Right lobe of liver (tissue), 4 donors: ENCODE data around the gene MOB1A.

Experiments
- POLR2A ChIP-seq: fragments of 450-650 bp; IDR thresholded peaks from one replicate; pipeline ENCODE4 v1.6.1; 2017; ENCODE audit warnings: antibody characterized with exemption, mild to moderate bottlenecking
- TF ChIP-seq, protein P1 (sequence below), 4 donors: fragments of 200-600 bp in 3 of 4; fragments of 450-650 bp in 1 of 4; IDR thresholded peaks; one replicate each; pipeline versions ENCODE4 v1.5.1 to v1.8.0; 2016 to 2022; ENCODE audit warnings: antibody characterized with exemption in 4 of 4, mild to moderate bottlenecking in 2 of 4
- donor health status: DM: no; HTN: no; CAD: no.
- donor health status: DM: no; HTN: no; CAD: no.
- donor health status: DM: no; HTN: yes; CAD: no.

DNA sequence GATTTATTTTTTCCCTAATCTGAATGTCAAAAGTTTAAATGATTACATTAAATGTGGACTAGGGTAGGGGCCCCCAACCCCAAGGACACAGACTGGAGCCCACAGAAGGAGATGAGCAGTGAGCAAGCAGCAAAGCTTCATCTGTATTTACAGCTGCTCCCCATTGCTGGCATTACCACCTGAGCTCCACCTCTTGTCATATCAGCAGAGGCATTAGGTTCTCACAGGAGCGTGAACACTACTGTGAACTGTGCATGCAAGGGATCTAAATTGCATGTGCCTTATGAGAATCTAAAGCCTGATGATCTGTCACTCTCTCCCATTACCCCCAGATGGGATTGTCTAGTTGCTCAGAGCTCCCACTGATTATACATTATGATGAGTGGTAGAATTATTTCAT, 3.8 kb downstream of the MOB1A start:
- TF ChIP-seq, protein P1, sequence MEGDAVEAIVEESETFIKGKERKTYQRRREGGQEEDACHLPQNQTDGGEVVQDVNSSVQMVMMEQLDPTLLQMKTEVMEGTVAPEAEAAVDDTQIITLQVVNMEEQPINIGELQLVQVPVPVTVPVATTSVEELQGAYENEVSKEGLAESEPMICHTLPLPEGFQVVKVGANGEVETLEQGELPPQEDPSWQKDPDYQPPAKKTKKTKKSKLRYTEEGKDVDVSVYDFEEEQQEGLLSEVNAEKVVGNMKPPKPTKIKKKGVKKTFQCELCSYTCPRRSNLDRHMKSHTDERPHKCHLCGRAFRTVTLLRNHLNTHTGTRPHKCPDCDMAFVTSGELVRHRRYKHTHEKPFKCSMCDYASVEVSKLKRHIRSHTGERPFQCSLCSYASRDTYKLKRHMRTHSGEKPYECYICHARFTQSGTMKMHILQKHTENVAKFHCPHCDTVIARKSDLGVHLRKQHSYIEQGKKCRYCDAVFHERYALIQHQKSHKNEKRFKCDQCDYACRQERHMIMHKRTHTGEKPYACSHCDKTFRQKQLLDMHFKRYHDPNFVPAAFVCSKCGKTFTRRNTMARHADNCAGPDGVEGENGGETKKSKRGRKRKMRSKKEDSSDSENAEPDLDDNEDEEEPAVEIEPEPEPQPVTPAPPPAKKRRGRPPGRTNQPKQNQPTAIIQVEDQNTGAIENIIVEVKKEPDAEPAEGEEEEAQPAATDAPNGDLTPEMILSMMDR (IDR thresholded peaks at IDR 0.05): no peak
- TF ChIP-seq POLR2A: no peak
